ENCODE measurements around the gene SON. TPM values are rescaled to one million over a fixed set of nuclear protein-coding genes. Genes with fewer than 3 reads are reported as not detected.
A peak's percentile ranks its signal among the peaks of the same experiment; 100 is the strongest.

Gene SON
- total and polyA plus RNA-seq, 2 of the 13 experiments (the other 11 are each of a cell fraction or from before 2014, with no cell fraction given): 61.3 to 78.3 TPM

DNA sequence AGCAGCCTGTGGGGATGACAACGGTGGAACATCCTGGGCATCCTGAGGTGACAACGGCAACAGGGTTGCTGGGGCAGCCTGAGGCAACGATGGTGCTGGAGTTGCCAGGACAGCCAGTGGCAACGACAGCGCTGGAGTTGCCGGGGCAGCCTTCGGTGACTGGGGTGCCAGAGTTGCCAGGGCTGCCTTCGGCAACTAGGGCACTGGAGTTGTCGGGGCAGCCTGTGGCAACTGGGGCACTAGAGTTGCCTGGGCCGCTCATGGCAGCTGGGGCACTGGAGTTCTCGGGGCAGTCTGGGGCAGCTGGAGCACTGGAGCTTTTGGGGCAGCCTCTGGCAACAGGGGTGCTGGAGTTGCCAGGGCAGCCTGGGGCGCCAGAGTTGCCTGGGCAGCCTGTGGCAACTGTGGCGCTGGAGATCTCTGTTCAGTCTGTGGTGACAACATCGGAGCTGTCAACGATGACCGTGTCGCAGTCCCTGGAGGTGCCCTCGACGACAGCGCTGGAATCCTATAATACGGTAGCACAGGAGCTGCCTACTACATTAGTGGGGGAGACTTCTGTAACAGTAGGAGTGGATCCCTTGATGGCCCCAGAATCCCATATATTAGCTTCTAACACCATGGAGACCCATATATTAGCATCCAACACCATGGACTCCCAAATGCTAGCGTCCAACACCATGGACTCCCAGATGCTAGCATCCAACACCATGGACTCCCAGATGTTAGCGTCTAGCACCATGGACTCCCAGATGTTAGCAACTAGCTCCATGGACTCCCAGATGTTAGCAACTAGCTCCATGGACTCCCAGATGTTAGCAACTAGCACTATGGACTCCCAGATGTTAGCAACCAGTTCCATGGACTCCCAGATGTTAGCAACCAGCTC is 8.2 kb downstream of the SON start:
- Histone ChIP-seq H3K79me2 (ENCODE audit: insufficient read depth, low read length) (peaks cover 87% of the 10 kb centered on the region), H3K27ac (ENCODE audit: extremely low read length, insufficient read depth, low read length) (no peak overlapping the region), H4K20me1 (ENCODE audit: insufficient read depth, low read length) (peaks cover 64% of the 10 kb centered on the region), H3K9me3 (ENCODE audit: low read length) (no peaks in the 10 kb centered on the region), H2AFZ (ENCODE audit: low read length) (no peak overlapping the region), H3K4me2 (ENCODE audit: low read depth, low read length) (no peak overlapping the region), H3K9ac (ENCODE audit: insufficient read depth, low read depth, low read length) (no peak overlapping the region), H3K4me1 (ENCODE audit: insufficient read depth, low read length) (peaks cover 14% of the 10 kb centered on the region; the same call in 1 of the 2 replicates), H3K36me3 (replicated peaks in 1 of 2; ENCODE audit: control insufficient read depth in 1 of 2, insufficient read depth in 2 of 2, low read length in 2 of 2) (peaks cover 33 to 83% of the 10 kb centered on the region in 2 experiments), H3K4me3 (replicated peaks in 1 of 3; ENCODE audit: insufficient read depth in 1 of 3, low read depth in 2 of 3, low read length in 3 of 3) (no peak overlapping the region), H3K27me3 (ENCODE audit: control insufficient read depth in 1 of 2, insufficient read depth in 2 of 2, low read length in 2 of 2) (no peaks in the 10 kb centered on the region)
- no peak for TF ChIP-seq ZNF704 (CRISPR knock-in tag; IDR thresholded peaks at IDR 0.05; ENCODE audit: borderline replicate concordance)
- TF ChIP-seq POLR2A (IDR thresholded peaks at IDR 0.05; ENCODE audit: insufficient read depth in 1 of 2, low read depth in 2 of 2, low read length in 2 of 2): peak in 1 of 2 experiments; percentile 12; a peak in 2 of 4 replicates
- no peak for TF ChIP-seq ZNF17 (CRISPR knock-in tag; IDR thresholded peaks at IDR 0.05)
- peak; percentile 75 for TF ChIP-seq RBFOX2 (IDR thresholded peaks at IDR 0.05; ENCODE audit: low read depth, low read length)
- TF ChIP-seq FOXK2 (IDR thresholded peaks at IDR 0.05): no peak
- no peak for TF ChIP-seq ASH2L (IDR thresholded peaks at IDR 0.05; ENCODE audit: insufficient read length, low read depth, low read length)
- TF ChIP-seq ZBTB42 (CRISPR knock-in tag; IDR thresholded peaks at IDR 0.05): 0 out of 2 replicates have a peak, but pooled peaks have one; percentile 46
- TF ChIP-seq ATF1 (CRISPR knock-in tag; IDR thresholded peaks at IDR 0.05): no peak
- peak; percentile 63 for TF ChIP-seq RBM22 (optimal IDR thresholded peaks at IDR 0.05; ENCODE audit: low read length)
- no peak for TF ChIP-seq CCDC6 (CRISPR knock-in tag; IDR thresholded peaks at IDR 0.05)
- TF ChIP-seq STAT5B (CRISPR knock-in tag; IDR thresholded peaks at IDR 0.05): no peak
- peak; percentile 27; the same call in 1 of the 2 replicates for TF ChIP-seq POLR2AphosphoS2 (IDR thresholded peaks at IDR 0.05; ENCODE audit: low read depth, low read length)
- peak; percentile 95 for TF ChIP-seq AGO2 (optimal IDR thresholded peaks at IDR 0.05; ENCODE audit: low read depth, low read length)
- no peak for TF ChIP-seq ZNF766 (CRISPR knock-in tag; IDR thresholded peaks at IDR 0.05; ENCODE audit: borderline replicate concordance)
- no peak for TF ChIP-seq ZNF484 (CRISPR knock-in tag; IDR thresholded peaks at IDR 0.05; ENCODE audit: borderline replicate concordance, low read depth)
- no peak for TF ChIP-seq NFKBIZ (CRISPR knock-in tag; IDR thresholded peaks at IDR 0.05)
- TF ChIP-seq ZNF253 (CRISPR knock-in tag; IDR thresholded peaks at IDR 0.05; ENCODE audit: borderline replicate concordance): no peak
- TF ChIP-seq IKZF5 (CRISPR knock-in tag; IDR thresholded peaks at IDR 0.05): no peak
- POLR2A ChIA-PET: interaction anchor here (0.8 to 1.4 kb wide), 9 partner anchors 8 to 71 kb away, joined by 3 to 6 read pairs (median 5); partner anchors contain the start of genes DONSON, GART, SON and TMEM50B
- FAIRE-seq (no peak), ATAC-seq (peak; percentile 18), DNase-seq (ENCODE audit: low spot score) (no peak)
- CTCF ChIA-PET (ENCODE audit: low intra/inter-chr PET ratio, low total read pairs): no interaction called here
- in situ Hi-C loops (cut with HindIII; ENCODE audit: extremely low pct_ligation_motif_present, low pct_unique_long_range_greater_than_20kb): no loop called here
- no TSS peak for BruUV-seq (replicated peaks)
- 97% methylated on average over 14 of the region's 23 CpGs for WGBS (ENCODE audit: low lambda C conversion rate)
- intact Hi-C loops (cut with micrococcal nuclease; ENCODE audit: unreplicated experiment): no loop called here

Data from HepG2 (cell line).